ENCODE measurements around the gene SYNM.
A peak's percentile ranks its signal among the peaks of the same experiment; 100 is the strongest.

Gene SYNM

GRCh38 chr15:99082798-99083197 is 22.1 kb upstream of the SYNM start:
- in situ Hi-C loops (cut with MboI; ENCODE audit: low pct_unique_long_range_greater_than_20kb, low sequenced_read_pairs): no loop called here
- DNase-seq: no peak

- in situ Hi-C loops (cut with MboI; ENCODE audit: low pct_unique_long_range_greater_than_20kb, low sequenced_read_pairs): no loop called here
- no peak for DNase-seq
These were observed 19.9 kb upstream of the SYNM start for GRCh38 chr15:99084965-99085364.

GRCh38 chr15:99085413-99086326 is 19.2 kb upstream of the SYNM start:
- in situ Hi-C loops (cut with MboI; ENCODE audit: low pct_unique_long_range_greater_than_20kb, low sequenced_read_pairs): no loop called here
- no peak for DNase-seq

- DNase-seq: no peak
- in situ Hi-C loops (cut with MboI; ENCODE audit: low pct_unique_long_range_greater_than_20kb, low sequenced_read_pairs): no loop called here
These were observed 18.6 kb upstream of the SYNM start for GRCh38 chr15:99086327-99086667.

GRCh38 chr15:99087405-99087943 is 17.4 kb upstream of the SYNM start:
- in situ Hi-C loops (cut with MboI; ENCODE audit: low pct_unique_long_range_greater_than_20kb, low sequenced_read_pairs): no loop called here
- DNase-seq: no peak

- in situ Hi-C loops (cut with MboI; ENCODE audit: low pct_unique_long_range_greater_than_20kb, low sequenced_read_pairs): no loop called here
These were observed 14.7 kb upstream of the SYNM start for GRCh38 chr15:99090011-99090699.

GRCh38 chr15:99090938-99091337 is 13.9 kb upstream of the SYNM start:
- in situ Hi-C loops (cut with MboI; ENCODE audit: low pct_unique_long_range_greater_than_20kb, low sequenced_read_pairs): no loop called here
- DNase-seq: no peak

More at GRCh38 chr15:99090011-99090699, 14.7 kb upstream of the SYNM start:
- DNase-seq: peak; percentile 25

GRCh38 chr15:99092554-99093172 is 12.2 kb upstream of the SYNM start:
- no peak for DNase-seq
- in situ Hi-C loops (cut with MboI; ENCODE audit: low pct_unique_long_range_greater_than_20kb, low sequenced_read_pairs): no loop called here

- in situ Hi-C loops (cut with MboI; ENCODE audit: low pct_unique_long_range_greater_than_20kb, low sequenced_read_pairs): no loop called here
- DNase-seq: no peak
These were observed 9.3 kb upstream of the SYNM start for GRCh38 chr15:99095626-99096025.

GRCh38 chr15:99096173-99096893 is 8.5 kb upstream of the SYNM start:
- DNase-seq: no peak
- in situ Hi-C loops (cut with MboI; ENCODE audit: low pct_unique_long_range_greater_than_20kb, low sequenced_read_pairs): no loop called here

- DNase-seq: no peak
- in situ Hi-C loops (cut with MboI; ENCODE audit: low pct_unique_long_range_greater_than_20kb, low sequenced_read_pairs): no loop called here
These were observed 7.9 kb upstream of the SYNM start for GRCh38 chr15:99096894-99097426.

GRCh38 chr15:99097441-99098410 is 7.2 kb upstream of the SYNM start:
- no peak for DNase-seq
- in situ Hi-C loops (cut with MboI; ENCODE audit: low pct_unique_long_range_greater_than_20kb, low sequenced_read_pairs): no loop called here

GRCh38 chr15:99098426-99098825 is 6.5 kb upstream of the SYNM start:
- in situ Hi-C loops (cut with MboI; ENCODE audit: low pct_unique_long_range_greater_than_20kb, low sequenced_read_pairs): no loop called here
- DNase-seq: no peak

GRCh38 chr15:99098991-99099390 is 5.9 kb upstream of the SYNM start:
- in situ Hi-C loops (cut with MboI; ENCODE audit: low pct_unique_long_range_greater_than_20kb, low sequenced_read_pairs): no loop called here
- DNase-seq: no peak

GRCh38 chr15:99099661-99100060 is 5.2 kb upstream of the SYNM start:
- in situ Hi-C loops (cut with MboI; ENCODE audit: low pct_unique_long_range_greater_than_20kb, low sequenced_read_pairs): no loop called here

GRCh38 chr15:99100245-99101173 is 4.4 kb upstream of the SYNM start:
- in situ Hi-C loops (cut with MboI; ENCODE audit: low pct_unique_long_range_greater_than_20kb, low sequenced_read_pairs): no loop called here
- peak; percentile 63 for DNase-seq

More at GRCh38 chr15:99099661-99100060, 5.2 kb upstream of the SYNM start:
- DNase-seq: no peak

GRCh38 chr15:99101501-99101900 is 3.4 kb upstream of the SYNM start:
- DNase-seq: no peak
- in situ Hi-C loops (cut with MboI; ENCODE audit: low pct_unique_long_range_greater_than_20kb, low sequenced_read_pairs): no loop called here
